A673 (cell line): ENCODE results near the gene C14orf132. TPM values are rescaled to one million over a fixed set of nuclear protein-coding genes. Genes with fewer than 3 reads are reported as not detected.

ENCODE experiments used
- BruUV-seq: library from RNA; stranded (reverse); fragments of 400-500 nt; replicated peaks from 2 replicates; lab custom pipeline; 2021; lab: Mats Ljungman, UMichigan
- CTCF ChIA-PET: fragments of 300-600 bp; sonication (Branson Sonifier 250); formaldehyde crosslinking; loops from one replicate; lab custom pipeline; 2022; ENCODE audit warnings: antibody characterized with exemption; lab: Charles Lee
- POLR2A ChIA-PET: fragments of 300-600 bp; sonication (Branson Sonifier 250); formaldehyde crosslinking; loops from one replicate; lab custom pipeline; 2022; ENCODE audit warnings: antibody characterized with exemption; ENCODE audit not compliant: low non-redundant PET; lab: Charles Lee
- DNase-seq: peaks from one replicate; pipeline ENCODE4 v3.0.0-alpha.2; 2015; ENCODE audit warnings: low spot score
- H3K27ac ChIP-seq: fragments of 200-600 bp; sonication (generic); 2 replicates; pipeline ENCODE4 v1.5.1; 2016; ENCODE audit warnings: mixed run types, low read depth, mild to moderate bottlenecking, mixed read lengths, antibody characterized with exemption, low read length; ENCODE audit not compliant: poor library complexity, severe bottlenecking
- H3K27me3 ChIP-seq: fragments of 200-600 bp; sonication (generic); replicated peaks from 2 replicates; pipeline ENCODE4 v1.6.1; 2017; ENCODE audit warnings: mixed run types, low read depth, mild to moderate bottlenecking, mixed read lengths, antibody characterized with exemption, low read length; ENCODE audit not compliant: insufficient read depth, poor library complexity
- H3K36me3 ChIP-seq: fragments of 200-600 bp; sonication (generic); 2 replicates; pipeline ENCODE4 v1.6.1; 2016; ENCODE audit warnings: mixed run types, mild to moderate bottlenecking, mixed read lengths, antibody characterized with exemption, low read length; ENCODE audit not compliant: insufficient read depth, poor library complexity, severe bottlenecking
- H3K4me1 ChIP-seq: fragments of 200-600 bp; sonication (generic); 2 replicates; pipeline ENCODE4 v1.6.1; 2017; ENCODE audit warnings: mixed run types, mild to moderate bottlenecking, mixed read lengths, antibody characterized with exemption, low read length; ENCODE audit not compliant: insufficient read depth, poor library complexity, severe bottlenecking
- H3K4me3 ChIP-seq: fragments of 200-600 bp; sonication (generic); 2 replicates; pipeline ENCODE4 v1.5.1; 2016; ENCODE audit warnings: low read depth, mixed run types, mild to moderate bottlenecking, mixed read lengths, low read length; ENCODE audit not compliant: poor library complexity, severe bottlenecking
- H3K9me3 ChIP-seq: fragments of 200-600 bp; sonication (generic); 2 replicates; pipeline ENCODE4 v1.6.1; 2016; ENCODE audit warnings: mixed run types, low read depth, mild to moderate bottlenecking, mixed read lengths, antibody characterized with exemption, low read length; ENCODE audit not compliant: poor library complexity, severe bottlenecking
- EZH2 ChIP-seq: fragments of 200-600 bp; sonication (generic); IDR thresholded peaks from 2 replicates; pipeline ENCODE4 v1.6.1; 2017; ENCODE audit warnings: borderline replicate concordance, low read depth, mild to moderate bottlenecking, mixed read lengths, antibody characterized with exemption, low read length; ENCODE audit not compliant: poor library complexity, severe bottlenecking
- intact Hi-C: fragments of 100-400 bp; cut with micrococcal nuclease; formaldehyde crosslinking; loops from one replicate; pipeline ENCODE4 v1.10.0; 2022; ENCODE audit not compliant: unreplicated experiment
- total RNA-seq: library from RNA; stranded (reverse); gene quantifications from 2 replicates; pipeline ENCODE4 v1.2.3, GENCODE V29; 2021
- TF ChIP-seq, protein P1 (sequence below): fragments of 300-800, 200-600 bp; sonication (generic); conservative IDR thresholded peaks from 2 replicates; pipeline ENCODE4 v1.5.1; 2017; ENCODE audit warnings: low read depth, mild to moderate bottlenecking, antibody characterized with exemption, low read length, moderate library complexity, mixed read lengths

C14orf132 gene
- total RNA-seq, 1 experiment from 2014 or later: 8.3 TPM

DNA sequence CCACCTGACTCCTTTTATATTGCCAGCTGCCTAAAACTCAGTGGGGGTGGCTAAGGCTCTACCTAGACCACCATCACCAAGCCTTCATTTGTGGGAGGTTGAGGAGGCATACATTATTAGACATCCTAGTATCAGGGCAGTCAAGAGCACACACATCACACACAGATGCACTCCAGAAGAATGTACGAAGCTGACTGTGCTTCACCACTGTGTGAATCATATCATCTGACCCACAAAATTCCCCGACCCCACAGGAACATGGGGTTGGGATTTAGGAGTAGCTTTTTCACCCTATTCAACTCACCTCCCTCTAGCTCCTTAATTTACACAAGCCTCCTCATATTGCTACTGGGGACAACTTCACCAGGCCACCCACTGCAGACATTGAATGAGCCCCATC lies 100.7 kb downstream of the C14orf132 start:
- Histone ChIP-seq H3K27me3 (no peaks in the 10 kb centered on the region), H3K4me1 (no peaks in the 10 kb centered on the region), H3K4me3 (no peak overlapping the region), H3K27ac (no peak overlapping the region), H3K36me3 (no peaks in the 10 kb centered on the region), H3K9me3 (peaks cover 9% of the 10 kb centered on the region)
- TF ChIP-seq, protein P1, sequence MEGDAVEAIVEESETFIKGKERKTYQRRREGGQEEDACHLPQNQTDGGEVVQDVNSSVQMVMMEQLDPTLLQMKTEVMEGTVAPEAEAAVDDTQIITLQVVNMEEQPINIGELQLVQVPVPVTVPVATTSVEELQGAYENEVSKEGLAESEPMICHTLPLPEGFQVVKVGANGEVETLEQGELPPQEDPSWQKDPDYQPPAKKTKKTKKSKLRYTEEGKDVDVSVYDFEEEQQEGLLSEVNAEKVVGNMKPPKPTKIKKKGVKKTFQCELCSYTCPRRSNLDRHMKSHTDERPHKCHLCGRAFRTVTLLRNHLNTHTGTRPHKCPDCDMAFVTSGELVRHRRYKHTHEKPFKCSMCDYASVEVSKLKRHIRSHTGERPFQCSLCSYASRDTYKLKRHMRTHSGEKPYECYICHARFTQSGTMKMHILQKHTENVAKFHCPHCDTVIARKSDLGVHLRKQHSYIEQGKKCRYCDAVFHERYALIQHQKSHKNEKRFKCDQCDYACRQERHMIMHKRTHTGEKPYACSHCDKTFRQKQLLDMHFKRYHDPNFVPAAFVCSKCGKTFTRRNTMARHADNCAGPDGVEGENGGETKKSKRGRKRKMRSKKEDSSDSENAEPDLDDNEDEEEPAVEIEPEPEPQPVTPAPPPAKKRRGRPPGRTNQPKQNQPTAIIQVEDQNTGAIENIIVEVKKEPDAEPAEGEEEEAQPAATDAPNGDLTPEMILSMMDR: no peak
- TF ChIP-seq EZH2: no peak
- BruUV-seq: no TSS peak
- POLR2A ChIA-PET: no interaction called here
- CTCF ChIA-PET: no interaction called here
- DNase-seq: no peak
- intact Hi-C loops: no loop called here

DNA sequence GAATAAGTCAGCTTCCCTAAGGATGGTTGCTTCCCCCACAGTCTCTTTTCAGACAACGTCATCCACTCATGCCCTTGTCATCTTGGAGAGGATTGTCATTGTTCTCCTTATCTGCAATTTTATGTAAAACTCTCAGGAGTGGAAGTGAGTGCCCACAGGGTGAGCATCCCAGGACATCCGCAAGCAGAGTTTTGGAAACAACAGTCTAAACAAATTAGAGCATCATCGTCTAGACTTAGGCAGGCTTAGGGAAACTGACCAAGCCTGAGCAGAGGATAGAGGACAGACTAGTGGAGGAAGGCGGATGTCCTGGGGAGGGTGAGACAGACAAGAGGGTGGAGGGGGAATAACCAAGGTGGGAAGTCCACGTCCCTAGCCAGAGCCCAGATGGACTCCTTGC lies 101.8 kb downstream of the C14orf132 start:
- Histone ChIP-seq H3K4me1 (no peaks in the 10 kb centered on the region), H3K36me3 (no peaks in the 10 kb centered on the region), H3K27ac (no peak overlapping the region), H3K9me3 (peaks cover 9% of the 10 kb centered on the region), H3K4me3 (no peak overlapping the region), H3K27me3 (no peaks in the 10 kb centered on the region)
- POLR2A ChIA-PET: no interaction called here
- CTCF ChIA-PET: no interaction called here
- TF ChIP-seq, protein P1: no peak
- no peak for TF ChIP-seq EZH2
- intact Hi-C loops: no loop called here
- no peak for DNase-seq
- no TSS peak for BruUV-seq

Other genes starting within 250 kb of the C14orf132 start
- not detected in 2 replicates for gene TUNAR, start 162.5 kb upstream of the C14orf132 start, total RNA-seq
- gene BDKRB2, start 165.5 kb downstream of the C14orf132 start, total RNA-seq: 0.21 and 0.31 TPM in 2 replicates
- gene BDKRB1, start 216.8 kb downstream of the C14orf132 start, total RNA-seq: not detected in 2 replicates